ENCODE results near the gene MRPL28. TPM values are rescaled to one million over a fixed set of nuclear protein-coding genes. Genes with fewer than 3 reads are reported as not detected.
"Not testable (repeated sequence)": the region's sequence is repeated elsewhere in the genome, so short reads cannot be mapped to it uniquely, and the experiment has no call there.

MRPL28 gene
- total RNA-seq, 2 donors from 2014 or later, result 35.7 to 36.0 TPM

- intact Hi-C loops (cut with DNase I), result no loop called here
- no peak for DNase-seq (ENCODE audit: low spot score)
Observed at GRCh38 chr16:396199-396598, 25.9 kb upstream of the MRPL28 start.

GRCh38 chr16:392450-393030, 22.2 kb upstream of the MRPL28 start:
- no peak for DNase-seq (ENCODE audit: low spot score)
- intact Hi-C loops (cut with DNase I), result no loop called here

GRCh38 chr16:391885-392335, 21.6 kb upstream of the MRPL28 start:
- DNase-seq (ENCODE audit: low spot score), result peak; percentile 85
- intact Hi-C loops (cut with DNase I), result no loop called here

- DNase-seq (ENCODE audit: low spot score), result no peak
- intact Hi-C loops (cut with DNase I), result loop anchor here in 1 of 2 donors (5.0 kb wide), 1 partner anchor 258 kb away; the partner anchor contains the start of gene WDR90
Observed at GRCh38 chr16:389352-389751, 19.0 kb upstream of the MRPL28 start.

- DNase-seq (ENCODE audit: low spot score), result not testable (repeated sequence)
- intact Hi-C loops (cut with DNase I), result loop anchor here in 1 of 2 donors (5.0 kb wide), 1 partner anchor 259 kb away; the partner anchor contains the start of gene WDR90
Observed at GRCh38 chr16:387761-388666, 17.7 kb upstream of the MRPL28 start.

- DNase-seq (ENCODE audit: low spot score), result no peak
- intact Hi-C loops (cut with DNase I), result loop anchor here in 1 of 2 donors (5.0 kb wide), 1 partner anchor 261 kb away; the partner anchor contains the start of gene WDR90
Observed at GRCh38 chr16:386641-387156, 16.4 kb upstream of the MRPL28 start.

- intact Hi-C loops (cut with DNase I), result no loop called here
- DNase-seq (ENCODE audit: low spot score), result no peak
Observed at GRCh38 chr16:383326-384051, 13.2 kb upstream of the MRPL28 start.

- intact Hi-C loops (cut with DNase I), result no loop called here
- peak; percentile 84 for DNase-seq (ENCODE audit: low spot score)
Observed at GRCh38 chr16:381789-382717, 11.7 kb upstream of the MRPL28 start, which contains the start of gene PGAP6. PGAP6 (minus strand) TSS chr16:381978; CDS start chr16:381821, 157 bp downstream.

- intact Hi-C loops (cut with DNase I), result no loop called here
- DNase-seq (ENCODE audit: low spot score), result peak; percentile 82
Observed at GRCh38 chr16:381012-381788, 10.9 kb upstream of the MRPL28 start.

GRCh38 chr16:380762-381011, 10.3 kb upstream of the MRPL28 start:
- no peak for DNase-seq (ENCODE audit: low spot score)
- intact Hi-C loops (cut with DNase I), result no loop called here

- intact Hi-C loops (cut with DNase I), result no loop called here
Observed at GRCh38 chr16:379961-380761, 9.8 kb upstream of the MRPL28 start.

GRCh38 chr16:379183-379960, 9.0 kb upstream of the MRPL28 start:
- no peak for DNase-seq (ENCODE audit: low spot score)
- intact Hi-C loops (cut with DNase I), result no loop called here

More at GRCh38 chr16:379961-380761, 9.8 kb upstream of the MRPL28 start:
- no peak for DNase-seq (ENCODE audit: low spot score)

- intact Hi-C loops (cut with DNase I), result no loop called here
- DNase-seq (ENCODE audit: low spot score), result no peak
Observed at GRCh38 chr16:378821-379182, 8.5 kb upstream of the MRPL28 start.

- DNase-seq (ENCODE audit: low spot score), result not testable (repeated sequence)
Observed at GRCh38 chr16:378113-378820, 7.9 kb upstream of the MRPL28 start.

GRCh38 chr16:377419-377951, 7.1 kb upstream of the MRPL28 start:
- intact Hi-C loops (cut with DNase I), result no loop called here
- DNase-seq (ENCODE audit: low spot score), result no peak

More at GRCh38 chr16:378113-378820, 7.9 kb upstream of the MRPL28 start:
- intact Hi-C loops (cut with DNase I), result not testable (repeated sequence)
